Transverse colon (tissue), 4 donors: ENCODE results near the gene CST9. TPM values are rescaled to one million over a fixed set of nuclear protein-coding genes. Genes with fewer than 3 reads are reported as not detected.
"Not testable (repeated sequence)": the region's sequence is repeated elsewhere in the genome, so short reads cannot be mapped to it uniquely, and the experiment has no call there.

Experiments
- DNase-seq: peaks from one replicate; pipeline ENCODE4 v3.0.0-alpha.2; 2019
- H3K27ac ChIP-seq, 4 donors: fragments of 200-600 bp; sonication (generic); 2 replicates each; pipeline ENCODE4 v1.5.1; 2016 to 2018; ENCODE audit warnings: inconsistent platforms in 4 of 4
- H3K27me3 ChIP-seq: fragments of 200-600 bp; sonication (generic); 2 replicates; pipeline ENCODE4 v1.5.1; 2017; ENCODE audit warnings: inconsistent platforms
- H3K36me3 ChIP-seq, 4 donors: fragments of 200-600 bp; sonication (generic); 2 replicates each; pipeline ENCODE4 v1.5.1; 2017 to 2019; ENCODE audit warnings: inconsistent platforms in 4 of 4
- H3K4me1 ChIP-seq, 4 donors: fragments of 200-600 bp; sonication (generic); 2 replicates each; pipeline ENCODE4 v1.5.1; 2017 to 2020; ENCODE audit warnings: inconsistent platforms in 4 of 4
- H3K4me3 ChIP-seq, 4 donors: fragments of 200-600 bp; sonication (generic); 1 replicate in 1 of 4; 2 replicates in 3 of 4; pipeline versions ENCODE4 v1.5.1 to v1.6.1; 2017 to 2019; ENCODE audit warnings: inconsistent platforms in 4 of 4
- H3K9me3 ChIP-seq, 2 donors: fragments of 200-600 bp; sonication (generic); 2 replicates each; pipeline ENCODE4 v1.5.1; 2017 to 2019; ENCODE audit warnings: inconsistent platforms in 2 of 2
- CTCF ChIP-seq, 5 experiments: fragments of 200-600 bp in 3 of 5; fragments of 450-650 bp in 2 of 5; sonication (generic) in 3 of 5; IDR thresholded peaks; 1 replicate in 2 of 5; 2 replicates in 3 of 5; pipeline ENCODE4 v1.5.1; 2016 to 2017; ENCODE audit warnings: antibody characterized with exemption in 5 of 5, inconsistent platforms in 3 of 5, mild to moderate bottlenecking in 2 of 5, moderate library complexity in 1 of 5
- EP300 ChIP-seq: sonication (generic); formaldehyde crosslinking; IDR thresholded peaks from one replicate; pipeline ENCODE4 v1.6.1; 2017; ENCODE audit warnings: antibody characterized with exemption, low read depth
- POLR2A ChIP-seq: fragments of 450-650 bp; IDR thresholded peaks from one replicate; pipeline ENCODE4 v1.6.1; 2016; ENCODE audit warnings: antibody characterized with exemption, mild to moderate bottlenecking, moderate library complexity
- POLR2AphosphoS5 ChIP-seq, 3 donors: sonication (generic); formaldehyde crosslinking; IDR thresholded peaks; one replicate each; pipeline ENCODE4 v1.6.1; 2016; ENCODE audit warnings: antibody characterized with exemption in 3 of 3
- WGBS, 2 donors: methylation state at CpG; one replicate each; pipeline ENCODE4 v1.1.5; 2018; ENCODE audit warnings: low coverage in 1 of 2; 5-methylcytosine and 5-hydroxymethylcytosine counted together
- in situ Hi-C, 4 donors: fragments of 200-750 bp; cut with MboI; loops; one replicate each; pipeline versions ENCODE4 v1.15.0 to v1.15.1; 2017; ENCODE audit warnings: low sequenced_read_pairs in 3 of 4, low pct_ligation_motif_present in 1 of 4, low pct_unique_long_range_greater_than_20kb in 1 of 4
- intact Hi-C: fragments of 100-400 bp; cut with DNase I; formaldehyde crosslinking; loops from one replicate; pipeline ENCODE4 v1.15.1; 2023; ENCODE audit warnings: low total_unique reads
- total RNA-seq, 4 donors: library from RNA; depleted of rRNA; stranded (reverse); fragments of >200 nt; gene quantifications; one replicate each; pipeline ENCODE4 v1.1.0, GENCODE V29; 2016

CST9 gene
- total RNA-seq, 4 donors from 2014 or later, result not detected

- Histone ChIP-seq H3K9me3 (no peaks in the 10 kb centered on the region), H3K4me1 (peaks cover 3 to 36% (median 17%) of the 10 kb centered on the region in 4 donors), H3K4me3 (no peak overlapping the region), H3K36me3 (no peaks in the 10 kb centered on the region), H3K27ac (peak overlapping the region; percentile 76 to 85 (median 80)), H3K27me3 (no peaks in the 10 kb centered on the region)
- in situ Hi-C loops, result loop anchor here in 2 of 4 donors (25.0 kb wide), 3 partner anchors 187 to 937 kb away; partner anchors contain the start of gene CSTL1 (in 1 of the 2)
- TF ChIP-seq POLR2A (no peak), POLR2AphosphoS5 (IDR thresholded peaks at IDR 0.05) (peak; percentile 30 to 85 (median 80)), EP300 (peak; percentile 61), CTCF (IDR thresholded peaks at IDR 0.05) (no peak)
- intact Hi-C loops, result no loop called here
- DNase-seq, result no peak
- 49 to 66% methylated on average over 2 of the region's 2 CpGs for WGBS, 2 donors
Measured at GRCh38 chr20:23624324-23624691, 18.6 kb upstream of the CST9 start.

- Histone ChIP-seq H3K27ac (peak overlapping the region; percentile 76 to 85 (median 80)), H3K27me3 (no peaks in the 10 kb centered on the region), H3K9me3 (no peaks in the 10 kb centered on the region), H3K4me1 (peaks cover 3 to 32% (median 14%) of the 10 kb centered on the region in 4 donors), H3K4me3 (no peak overlapping the region), H3K36me3 (no peaks in the 10 kb centered on the region)
- 55 to 56% methylated on average over 4 of the region's 4 CpGs for WGBS, 2 donors
- intact Hi-C loops, result no loop called here
- no peak for DNase-seq
- no peak for TF ChIP-seq EP300
- no peak for TF ChIP-seq POLR2AphosphoS5 (IDR thresholded peaks at IDR 0.05)
- in situ Hi-C loops, result loop anchor here in 2 of 4 donors (25.0 kb wide), 3 partner anchors 186 to 936 kb away; partner anchors contain the start of gene CSTL1 (in 1 of the 2)
Measured at GRCh38 chr20:23623666-23624323, 18.1 kb upstream of the CST9 start.

GRCh38 chr20:23622839-23623343, 17.2 kb upstream of the CST9 start:
- intact Hi-C loops (no loop called here), in situ Hi-C loops (loop anchor here in 2 of 4 donors (25.0 kb wide), 3 partner anchors 186 to 936 kb away; partner anchors contain the start of gene CSTL1 (in 1 of the 2))
- Histone ChIP-seq H3K36me3 (no peaks in the 10 kb centered on the region), H3K4me3 (peak overlapping the region in 2 of 4 donors; percentile 18 to 23), H3K4me1 (peaks cover 3 to 28% (median 13%) of the 10 kb centered on the region in 4 donors), H3K9me3 (no peaks in the 10 kb centered on the region), H3K27me3 (no peaks in the 10 kb centered on the region), H3K27ac (peak overlapping the region; percentile 76 to 85 (median 80))
- DNase-seq, result peak; percentile 68
- 7 to 9% methylated on average over 4 of the region's 4 CpGs for WGBS, 2 donors
- TF ChIP-seq CTCF (IDR thresholded peaks at IDR 0.05) (no peak), POLR2A (no peak), EP300 (peak; percentile 96), POLR2AphosphoS5 (IDR thresholded peaks at IDR 0.05) (peak; percentile 93 to 95 (median 94))

GRCh38 chr20:23622401-23622800, 16.7 kb upstream of the CST9 start:
- WGBS, 2 donors, result 27 to 60% methylated on average over 3 of the region's 3 CpGs
- peak overlapping the region; percentile 76 to 85 (median 80) for H3K27ac ChIP-seq
- H3K4me3 ChIP-seq, intact Hi-C loops, H3K36me3 ChIP-seq, DNase-seq, H3K27me3 ChIP-seq, H3K9me3 ChIP-seq: not testable (repeated sequence)
- in situ Hi-C loops, result loop anchor here in 2 of 4 donors (25.0 kb wide), 3 partner anchors 185 to 935 kb away; partner anchors contain the start of gene CSTL1 (in 1 of the 2)
- H3K4me1 ChIP-seq, result peaks cover 3 to 28% (median 13%) of the 10 kb centered on the region in 4 donors

GRCh38 chr20:23620670-23621386, 15.1 kb upstream of the CST9 start:
- H3K9me3 ChIP-seq, intact Hi-C loops, H3K27me3 ChIP-seq, H3K36me3 ChIP-seq, H3K27ac ChIP-seq, DNase-seq, H3K4me3 ChIP-seq: not testable (repeated sequence)
- in situ Hi-C loops, result loop anchor here in 2 of 4 donors (25.0 kb wide), 3 partner anchors 184 to 934 kb away; partner anchors contain the start of gene CSTL1 (in 1 of the 2)
- 71% methylated on average over 11 of the region's 11 CpGs; no CpG with 5 or more reads in 1 of the 2 donors for WGBS, 2 donors
- peaks cover 3 to 20% (median 13%) of the 10 kb centered on the region in 4 donors for H3K4me1 ChIP-seq
